Endothelial cell of umbilical vein (primary cell): ENCODE data around the gene NRP2. TPM values are rescaled to one million over a fixed set of nuclear protein-coding genes. Genes with fewer than 3 reads are reported as not detected.

Experiments
- BruUV-seq: library from RNA; stranded (reverse); fragments of 400-500 nt; replicated peaks from 2 replicates; lab custom pipeline; 2021; lab: Mats Ljungman, UMichigan
- CTCF ChIA-PET: fragments of 300-600, 350-600 bp; sonication (Branson Sonifier 250); formaldehyde crosslinking; loops from one replicate; lab custom pipeline; 2021; ENCODE audit warnings: antibody characterized with exemption, inconsistent platforms; lab: Charles Lee
- POLR2A ChIA-PET: fragments of 300-600, 350-600 bp; sonication (Branson Sonifier 250); formaldehyde crosslinking; loops from one replicate; lab custom pipeline; 2021; ENCODE audit warnings: antibody characterized with exemption, inconsistent platforms; lab: Charles Lee
- DNase-seq: peaks from one replicate; pipeline ENCODE4 v3.0.0-alpha.2; 2011; ENCODE audit warnings: low read depth, low spot score
- FAIRE-seq: peaks from 2 replicates; lab custom pipeline; 2011; peaks lifted over from hg19 to GRCh38; lab: Jason Lieb, UNC
- H2AFZ ChIP-seq: 2 replicates; pipeline ENCODE4 v1.6.0; 2012; ENCODE audit warnings: low read depth, low read length, control low read depth, inconsistent platforms
- H3K27ac ChIP-seq: 2 replicates; pipeline ENCODE4 v1.5.1; 2011; ENCODE audit warnings: low read depth, mild to moderate bottlenecking, control low read depth, low read length, moderate library complexity; ENCODE audit not compliant: insufficient read depth
- H3K27me3 ChIP-seq, 2 experiments: 2 replicates each; pipeline versions ENCODE4 v1.6.0 to v1.6.1; 2011; ENCODE audit warnings: low read length in 2 of 2, mixed read lengths in 1 of 2; ENCODE audit not compliant: control insufficient read depth in 2 of 2, insufficient read depth in 2 of 2
- H3K36me3 ChIP-seq, 2 experiments: 2 replicates in 1 of 2; 3 replicates in 1 of 2; pipeline ENCODE4 v1.5.1; 2011; ENCODE audit warnings: low read length in 2 of 2, mild to moderate bottlenecking in 1 of 2, moderate library complexity in 1 of 2; ENCODE audit not compliant: control insufficient read depth in 2 of 2, insufficient read depth in 2 of 2; ENCODE audit errors: extremely low read depth in 1 of 2
- H3K4me1 ChIP-seq: 3 replicates; pipeline ENCODE4 v1.5.1; 2011; ENCODE audit warnings: mild to moderate bottlenecking, low read length; ENCODE audit not compliant: control insufficient read depth, insufficient read depth; ENCODE audit errors: extremely low read depth
- H3K4me2 ChIP-seq: 2 replicates; pipeline ENCODE4 v1.6.1; 2011; ENCODE audit warnings: low read length, control low read depth, mixed read lengths; ENCODE audit not compliant: insufficient read depth
- H3K4me3 ChIP-seq, 3 experiments: fragments of 200-600 bp in 1 of 3; sonication (generic), shearing (Covaris generic) in 1 of 3; replicated peaks in 1 of 3; 2 replicates each; pipeline ENCODE4 v1.5.1; 2011 to 2016; ENCODE audit warnings: control low read depth in 3 of 3, low read length in 3 of 3, mild to moderate bottlenecking in 2 of 3, inconsistent platforms in 1 of 3, low read depth in 1 of 3, moderate library complexity in 1 of 3; ENCODE audit not compliant: insufficient read depth in 1 of 3
- H3K79me2 ChIP-seq: 2 replicates; pipeline ENCODE4 v1.6.0; 2012; ENCODE audit warnings: low read length, inconsistent platforms; ENCODE audit not compliant: control insufficient read depth, insufficient read depth
- H3K9ac ChIP-seq: replicated peaks from 2 replicates; pipeline ENCODE3; 2011; ENCODE audit warnings: low read length, control low read depth; ENCODE audit not compliant: insufficient read depth; ENCODE audit errors: extremely low read depth
- H3K9me1 ChIP-seq: replicated peaks from 3 replicates; pipeline ENCODE4 v1.6.0; 2011; ENCODE audit warnings: mild to moderate bottlenecking, low read length; ENCODE audit not compliant: control insufficient read depth, insufficient read depth; ENCODE audit errors: extremely low read depth
- H3K9me3 ChIP-seq: replicated peaks from 2 replicates; pipeline ENCODE4 v1.5.1; 2012; ENCODE audit warnings: low read length, inconsistent platforms; ENCODE audit not compliant: control insufficient read depth, insufficient read depth
- H4K20me1 ChIP-seq: replicated peaks from 2 replicates; pipeline ENCODE3; 2011; ENCODE audit warnings: mild to moderate bottlenecking, low read length; ENCODE audit not compliant: control insufficient read depth, insufficient read depth; ENCODE audit errors: extremely low read depth
- FOS ChIP-seq: IDR thresholded peaks from 2 replicates; pipeline ENCODE4 v1.6.1; 2011; ENCODE audit warnings: mild to moderate bottlenecking, low read length, moderate library complexity, borderline replicate concordance; ENCODE audit not compliant: insufficient read depth
- POLR2A ChIP-seq: IDR thresholded peaks from 2 replicates; pipeline ENCODE4 v1.6.1; 2012; ENCODE audit warnings: low read depth, mild to moderate bottlenecking, control low read depth, low read length
- POLR2AphosphoS5 ChIP-seq: IDR thresholded peaks from 2 replicates; pipeline ENCODE4 v1.6.1; 2012; ENCODE audit warnings: low read depth, mild to moderate bottlenecking, control low read depth, low read length, moderate library complexity; ENCODE audit not compliant: insufficient read depth
- dilution Hi-C: fragments of 300-500 bp; cut with MboI; formaldehyde crosslinking; loops from one replicate; pipeline ENCODE4 v1.15.0; 2019; ENCODE audit warnings: low sequenced_read_pairs; ENCODE audit not compliant: extremely low pct_ligation_motif_present
- intact Hi-C: fragments of 100-400 bp; cut with micrococcal nuclease; formaldehyde crosslinking; loops from one replicate; pipeline ENCODE4 v1.10.0; 2022
- polyA plus RNA-seq, 4 experiments: library from polyadenylated mRNA; depleted of rRNA in 3 of 4; stranded (reverse) in 3 of 4; unstranded in 1 of 4; fragments of >200 nt; gene quantifications; 2 replicates each; pipeline versions ENCODE4 v1.2.1 to v1.2.3, GENCODE V29; 2011 to 2012; ENCODE audit warnings: missing spikeins in 1 of 4
- total RNA-seq: library from RNA; stranded (reverse); gene quantifications from 2 replicates; pipeline ENCODE4 v1.2.3, GENCODE V29; 2021
- TF ChIP-seq, protein P1 (sequence below): IDR thresholded peaks from 2 replicates; pipeline ENCODE4 v1.6.1; 2011; ENCODE audit not compliant: insufficient read depth, insufficient read length
- TF ChIP-seq, protein P2 (sequence below), 2 donors: IDR thresholded peaks; 1 replicate in 1 of 2; 2 replicates in 1 of 2; pipeline ENCODE4 v1.5.1; 2011; ENCODE audit warnings: low read length in 2 of 2, mild to moderate bottlenecking in 2 of 2, moderate library complexity in 2 of 2, control low read depth in 1 of 2, inconsistent platforms in 1 of 2, low read depth in 1 of 2; ENCODE audit not compliant: insufficient read depth in 1 of 2; ENCODE audit errors: extremely low read depth in 1 of 2

NRP2 gene
- total and polyA plus RNA-seq, 2 donors (not counting 3 experiments of a cell fraction or from before 2014, with no cell fraction given): 160 to 240 TPM

DNA sequence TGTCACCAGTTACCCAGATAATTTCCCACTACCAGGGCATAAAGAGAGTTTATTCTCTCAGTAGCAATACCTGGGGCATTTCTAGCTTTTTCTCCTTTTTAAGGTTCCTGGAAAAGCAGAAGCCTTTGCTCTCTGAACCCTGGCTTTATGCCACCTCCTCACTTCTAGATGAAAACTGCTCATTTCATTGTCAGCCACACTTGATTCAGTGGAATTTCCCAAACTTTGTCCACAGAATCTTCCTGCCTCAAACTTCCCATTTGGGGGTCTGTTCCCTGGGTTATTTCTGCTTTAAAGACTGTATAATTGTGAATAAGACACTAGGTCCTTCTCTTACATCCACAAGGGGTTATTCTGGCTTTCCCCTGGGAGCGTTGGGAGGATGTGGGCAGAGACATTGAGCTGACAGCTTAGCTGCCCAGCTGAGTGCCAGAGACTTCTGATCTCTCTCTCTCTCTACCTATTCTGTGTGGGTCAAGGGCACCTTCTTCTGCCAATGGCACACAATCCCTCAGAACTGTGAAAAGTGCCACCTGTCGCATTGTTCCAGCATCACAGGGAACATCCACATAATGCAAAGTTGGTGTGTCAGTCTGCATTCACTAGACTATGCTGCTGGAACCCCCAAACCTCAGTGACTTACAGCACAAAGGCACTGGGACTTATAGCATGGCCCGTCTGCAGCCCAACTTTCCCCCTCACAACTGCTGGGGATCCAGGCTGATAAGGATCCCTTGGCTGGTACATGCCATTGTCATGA, 19.9 kb upstream of the NRP2 start:
- Histone ChIP-seq H2AFZ (no peak overlapping the region), H3K9me3 (no peaks in the 10 kb centered on the region), H3K9ac (no peak overlapping the region), H4K20me1 (no peaks in the 10 kb centered on the region), H3K27me3 (peaks cover 5 to 15% of the 10 kb centered on the region in 2 experiments), H3K4me1 (no peaks in the 10 kb centered on the region), H3K36me3 (no peaks in the 10 kb centered on the region), H3K9me1 (no peaks in the 10 kb centered on the region), H3K79me2 (no peaks in the 10 kb centered on the region), H3K4me3 (no peak overlapping the region), H3K27ac (no peak overlapping the region), H3K4me2 (no peak overlapping the region)
- dilution Hi-C loops (no loop called here), intact Hi-C loops (no loop called here)
- TF ChIP-seq POLR2AphosphoS5 (no peak), FOS (no peak), POLR2A (no peak)
- TF ChIP-seq, protein P1, sequence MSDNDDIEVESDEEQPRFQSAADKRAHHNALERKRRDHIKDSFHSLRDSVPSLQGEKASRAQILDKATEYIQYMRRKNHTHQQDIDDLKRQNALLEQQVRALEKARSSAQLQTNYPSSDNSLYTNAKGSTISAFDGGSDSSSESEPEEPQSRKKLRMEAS: no peak
- TF ChIP-seq, protein P2, sequence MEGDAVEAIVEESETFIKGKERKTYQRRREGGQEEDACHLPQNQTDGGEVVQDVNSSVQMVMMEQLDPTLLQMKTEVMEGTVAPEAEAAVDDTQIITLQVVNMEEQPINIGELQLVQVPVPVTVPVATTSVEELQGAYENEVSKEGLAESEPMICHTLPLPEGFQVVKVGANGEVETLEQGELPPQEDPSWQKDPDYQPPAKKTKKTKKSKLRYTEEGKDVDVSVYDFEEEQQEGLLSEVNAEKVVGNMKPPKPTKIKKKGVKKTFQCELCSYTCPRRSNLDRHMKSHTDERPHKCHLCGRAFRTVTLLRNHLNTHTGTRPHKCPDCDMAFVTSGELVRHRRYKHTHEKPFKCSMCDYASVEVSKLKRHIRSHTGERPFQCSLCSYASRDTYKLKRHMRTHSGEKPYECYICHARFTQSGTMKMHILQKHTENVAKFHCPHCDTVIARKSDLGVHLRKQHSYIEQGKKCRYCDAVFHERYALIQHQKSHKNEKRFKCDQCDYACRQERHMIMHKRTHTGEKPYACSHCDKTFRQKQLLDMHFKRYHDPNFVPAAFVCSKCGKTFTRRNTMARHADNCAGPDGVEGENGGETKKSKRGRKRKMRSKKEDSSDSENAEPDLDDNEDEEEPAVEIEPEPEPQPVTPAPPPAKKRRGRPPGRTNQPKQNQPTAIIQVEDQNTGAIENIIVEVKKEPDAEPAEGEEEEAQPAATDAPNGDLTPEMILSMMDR (IDR thresholded peaks at IDR 0.05; ENCODE audit: extremely low read depth in 1 of 2, insufficient read depth in 1 of 2, low read depth in 1 of 2, low read length in 2 of 2): no peak
- CTCF ChIA-PET: interaction anchor here (2.0 kb wide), 1 partner anchor 9 kb away, joined by 5 read pairs; no protein-coding TSS in a partner anchor
- POLR2A ChIA-PET: interaction anchor here (0.6 kb wide), 1 partner anchor 11 kb away, joined by 3 read pairs; no protein-coding TSS in a partner anchor
- no TSS peak for BruUV-seq
- DNase-seq: no peak
- FAIRE-seq: no peak
